Urothelium cell line (cell line): Measurements from ENCODE around the gene REXO2.

Experiments
- DNase-seq: peaks from one replicate; pipeline ENCODE4 v3.0.0; 2011; ENCODE audit warnings: low spot score, mixed read lengths
- FAIRE-seq: peaks from 2 replicates; lab custom pipeline; 2011; peaks lifted over from hg19 to GRCh38; lab: Jason Lieb, UNC

Gene REXO2

GRCh38 chr11:114440121-114440860, 1.0 kb downstream of the REXO2 start:
- FAIRE-seq: no peak
- DNase-seq: no peak

DNA sequence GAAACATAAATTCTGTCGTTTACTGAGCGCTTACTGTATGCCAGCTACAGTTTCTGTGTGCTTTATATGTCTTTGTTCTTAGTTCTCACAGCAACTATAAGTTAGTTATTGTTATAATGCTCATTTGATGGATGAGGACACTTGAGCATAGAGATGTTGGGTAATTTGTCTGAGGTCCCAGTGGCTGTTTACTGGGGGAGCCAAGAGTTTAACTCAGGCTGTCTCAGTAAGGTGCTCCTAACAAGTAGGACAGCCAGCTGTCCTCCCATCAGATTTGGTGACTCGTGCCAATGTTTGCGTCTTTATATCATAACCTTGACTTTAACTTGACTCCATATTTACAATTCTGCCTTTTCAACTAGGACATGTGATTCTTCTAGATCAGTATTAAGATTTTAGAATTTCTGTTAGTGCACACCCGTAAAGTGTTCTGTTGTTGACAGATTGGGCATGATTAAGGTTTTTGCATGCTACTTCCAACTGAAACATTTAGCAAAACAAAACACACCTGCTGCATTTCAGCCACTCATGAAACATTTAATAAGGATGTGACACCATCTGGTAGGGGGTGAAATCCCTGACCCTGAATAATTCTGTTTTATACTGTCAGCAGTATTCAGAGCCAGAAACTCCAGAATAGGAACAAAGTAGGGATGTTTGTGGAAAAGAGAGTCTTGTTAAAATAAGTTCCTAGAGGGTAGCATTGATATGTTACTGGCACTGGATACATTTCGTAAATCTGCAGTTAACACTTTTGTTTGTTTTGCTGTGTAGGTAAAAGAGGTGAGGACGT, 1.9 kb downstream of the REXO2 start:
- FAIRE-seq (peak; percentile 42), DNase-seq (no peak)

DNA sequence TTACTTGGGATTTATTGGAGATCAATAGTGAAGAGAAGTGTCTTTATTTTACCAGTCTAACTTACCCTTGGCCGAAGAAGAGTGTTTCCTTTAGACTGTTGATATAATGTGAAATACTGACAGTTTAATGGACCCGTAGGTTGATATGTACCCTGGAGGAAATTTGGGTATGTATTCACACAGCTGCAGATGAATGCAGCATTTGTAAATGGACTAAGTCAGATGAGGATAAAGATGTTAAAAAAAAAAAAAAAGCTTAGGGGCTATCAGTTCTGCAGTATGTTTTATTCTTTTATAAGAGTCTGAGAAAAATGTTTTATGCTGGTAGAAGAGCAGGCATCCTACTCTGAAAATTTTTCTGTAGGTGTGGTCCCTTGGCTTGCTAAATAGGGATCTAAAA, 2.7 kb downstream of the REXO2 start:
- FAIRE-seq (no peak), DNase-seq (no peak)

GRCh38 chr11:114442536-114442935, 3.3 kb downstream of the REXO2 start:
- FAIRE-seq: no peak
- no peak for DNase-seq

- no peak for DNase-seq
- no peak for FAIRE-seq
Observed at GRCh38 chr11:114447444-114447843, 8.2 kb downstream of the REXO2 start.

- FAIRE-seq: no peak
- DNase-seq: no peak
Observed at GRCh38 chr11:114447892-114448291, 8.6 kb downstream of the REXO2 start.

- peak; percentile 52 for FAIRE-seq
- DNase-seq: no peak
Observed at GRCh38 chr11:114448749-114449482, 9.6 kb downstream of the REXO2 start.

DNA sequence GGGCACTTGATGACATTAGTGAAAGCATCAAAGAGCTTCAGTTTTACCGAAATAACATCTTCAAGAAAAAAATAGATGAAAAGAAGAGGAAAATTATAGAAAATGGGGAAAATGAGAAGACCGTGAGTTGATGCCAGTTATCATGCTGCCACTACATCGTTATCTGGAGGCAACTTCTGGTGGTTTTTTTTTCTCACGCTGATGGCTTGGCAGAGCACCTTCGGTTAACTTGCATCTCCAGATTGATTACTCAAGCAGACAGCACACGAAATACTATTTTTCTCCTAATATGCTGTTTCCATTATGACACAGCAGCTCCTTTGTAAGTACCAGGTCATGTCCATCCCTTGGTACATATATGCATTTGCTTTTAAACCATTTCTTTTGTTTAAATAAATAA, 10.6 kb downstream of the REXO2 start:
- DNase-seq (no peak), FAIRE-seq (no peak)

- FAIRE-seq (no peak), DNase-seq (no peak)
Observed at GRCh38 chr11:114452399-114452798, 13.1 kb downstream of the REXO2 start.

DNA sequence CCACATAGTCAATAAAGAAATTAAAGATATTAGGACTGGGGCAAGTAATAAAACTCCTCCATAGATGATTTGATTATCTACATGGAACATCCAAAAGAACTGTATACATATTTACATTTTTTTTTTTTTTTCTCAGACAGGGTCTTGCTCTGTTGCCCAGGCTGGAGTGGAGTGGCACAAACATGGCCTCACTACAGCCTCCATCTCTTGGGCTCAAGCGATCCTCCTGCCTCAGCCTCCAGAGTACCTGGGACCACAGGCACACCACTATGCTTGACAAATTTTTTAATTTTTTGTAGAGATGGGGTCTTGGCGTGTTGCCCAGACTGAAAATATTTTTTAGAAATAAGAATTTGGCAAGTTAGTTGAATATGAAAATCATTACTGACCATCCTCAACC, 24.7 kb downstream of the REXO2 start:
- FAIRE-seq (no peak), DNase-seq (no peak)

DNA sequence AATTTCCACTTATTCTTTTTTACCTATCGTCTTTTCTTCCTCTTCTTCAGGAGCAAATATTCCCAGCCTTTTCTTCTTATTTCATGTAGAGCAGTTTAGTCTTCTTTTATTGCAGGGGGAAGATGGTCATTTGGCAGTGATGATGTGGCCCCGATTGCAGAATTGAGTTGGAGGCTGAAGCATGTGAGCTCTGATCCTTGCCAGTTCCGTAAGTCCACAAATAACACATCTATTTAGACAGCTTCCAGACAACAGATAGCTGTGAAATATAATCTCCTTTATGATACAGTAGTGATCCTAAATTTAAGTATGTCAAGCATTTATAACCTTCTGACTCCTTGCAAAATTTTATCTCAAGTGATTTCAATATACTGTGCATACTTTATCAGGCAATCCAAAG, 27.5 kb downstream of the REXO2 start:
- no peak for DNase-seq
- no peak for FAIRE-seq

DNA sequence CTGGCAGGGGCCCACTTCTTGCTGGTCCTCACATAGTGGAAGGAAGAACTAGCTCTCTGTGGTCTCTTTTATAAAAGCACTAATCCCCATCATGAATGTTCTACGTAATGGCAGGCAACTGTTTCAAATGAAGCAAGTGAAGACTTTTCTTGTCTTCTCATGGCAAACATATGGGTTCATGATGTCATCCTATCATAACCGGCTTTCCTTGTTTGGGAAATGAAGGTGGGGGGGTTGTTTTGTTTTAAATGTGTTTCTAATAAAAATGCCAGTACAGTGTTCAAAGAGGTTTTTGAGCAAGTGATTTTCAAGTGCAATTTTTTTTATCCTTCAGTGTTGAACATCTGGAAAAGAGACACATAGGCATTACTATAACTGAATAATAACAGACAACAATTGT, 33.4 kb downstream of the REXO2 start:
- FAIRE-seq (no peak), DNase-seq (no peak)

DNA sequence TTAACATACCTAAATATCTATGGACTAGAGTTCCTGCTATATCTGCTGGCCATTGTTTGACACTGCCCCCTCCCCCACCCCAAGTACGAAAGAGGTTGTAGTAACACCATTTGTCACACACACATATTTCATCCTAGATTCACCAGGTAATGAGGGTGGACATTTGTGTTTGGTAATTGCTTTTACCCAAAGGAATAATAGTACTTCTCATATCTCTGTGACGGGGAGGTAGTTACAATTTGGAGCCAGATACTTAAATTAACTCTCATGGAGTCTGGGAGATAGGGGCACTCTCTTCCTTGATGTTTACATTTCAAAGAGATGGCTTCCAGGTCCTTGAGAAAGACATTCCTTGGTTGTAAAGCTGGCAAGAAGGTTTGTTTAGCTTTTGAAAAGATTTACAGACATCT, 38.7 kb downstream of the REXO2 start:
- FAIRE-seq (peak; percentile 75), DNase-seq (no peak)

- DNase-seq (no peak), FAIRE-seq (no peak)
Observed at GRCh38 chr11:114478768-114479167, 39.5 kb downstream of the REXO2 start.

- DNase-seq (no peak), FAIRE-seq (no peak)
Observed at GRCh38 chr11:114479331-114479730, 40.1 kb downstream of the REXO2 start.

GRCh38 chr11:114482114-114482513, 42.8 kb downstream of the REXO2 start:
- DNase-seq (no peak), FAIRE-seq (peak; percentile 23)

DNA sequence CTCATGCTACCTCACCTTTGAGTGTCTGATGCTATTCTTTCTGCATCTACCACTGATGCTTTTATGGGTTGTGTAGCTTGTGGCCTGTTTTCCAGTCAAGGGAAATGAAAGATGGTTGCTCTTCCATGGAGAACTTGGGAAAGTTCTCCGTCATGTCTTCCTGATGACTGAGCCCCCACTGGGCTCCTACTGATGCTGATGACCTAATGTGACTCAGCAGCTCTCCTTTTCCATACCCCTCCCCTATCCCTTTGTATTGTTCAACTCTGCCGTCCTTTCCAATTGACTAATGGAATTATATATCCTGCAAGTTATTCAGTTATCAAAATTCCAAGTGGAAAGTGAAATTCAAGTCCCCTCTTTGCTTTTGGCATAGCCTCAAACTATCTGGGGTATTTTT, 44.7 kb downstream of the REXO2 start:
- no peak for FAIRE-seq
- DNase-seq: no peak

DNA sequence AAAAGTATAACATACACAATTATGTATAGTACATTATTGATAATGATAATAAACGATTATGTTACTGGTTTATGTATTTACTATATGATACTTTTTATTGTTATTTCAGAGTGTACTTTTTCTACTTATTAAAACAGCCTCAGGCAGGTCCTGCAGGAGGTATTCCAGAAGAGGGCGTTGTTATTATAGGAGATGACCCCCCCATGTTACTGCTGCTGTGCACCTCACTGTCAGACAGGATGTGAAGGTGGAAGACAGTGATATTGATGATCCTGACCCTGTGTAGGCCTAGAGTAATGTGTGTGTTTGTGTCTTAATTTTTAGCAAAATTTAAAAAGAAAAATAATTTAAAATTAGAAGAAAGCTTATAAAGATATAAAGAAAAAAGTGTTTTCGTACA, 57.6 kb downstream of the REXO2 start:
- no peak for FAIRE-seq
- DNase-seq: no peak

DNA sequence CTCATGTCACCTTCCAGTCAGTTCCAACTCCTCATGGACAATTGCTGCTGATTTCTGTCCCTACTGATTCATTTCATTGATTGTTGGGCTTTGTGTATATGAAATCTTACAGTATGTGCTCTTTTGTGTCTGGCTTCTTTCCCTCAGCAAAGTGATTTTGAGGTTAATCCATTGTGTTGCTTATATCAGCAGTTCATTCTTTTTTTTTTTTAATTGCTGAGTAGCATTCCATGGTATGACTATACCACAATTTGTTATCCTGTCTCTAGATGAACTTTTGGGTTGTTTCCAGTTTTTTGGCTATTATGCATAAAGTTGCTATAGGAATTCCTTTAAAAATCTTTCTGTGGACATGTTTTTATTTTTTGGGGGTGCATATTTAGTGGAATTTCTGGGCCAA, 60.5 kb downstream of the REXO2 start:
- FAIRE-seq: no peak

More for the DNA sequence above, 60.5 kb downstream of the REXO2 start:
- no peak for DNase-seq
